SK-N-SH (cell line): Measurements from ENCODE around the gene RNF151. TPM values are rescaled to one million over a fixed set of nuclear protein-coding genes. Genes with fewer than 3 reads are reported as not detected.

ENCODE experiments used
- CTCF ChIA-PET: fragments of 300-600, 350-600 bp; formaldehyde crosslinking; extraction: SDS; loops from one replicate; lab custom pipeline; 2021; lab: Yijun Ruan, JAX
- POLR2A ChIA-PET: fragments of 350-600 bp; sonication (Branson Sonifier 250); formaldehyde crosslinking; extraction: SDS; loops from one replicate; lab custom pipeline; 2020; ENCODE audit warnings: antibody characterized with exemption, inconsistent platforms; lab: Yijun Ruan, JAX
- DNase-seq: peaks from one replicate; pipeline ENCODE4 v3.0.0; 2012
- H2AFZ ChIP-seq: fragments of 200-600 bp; sonication (generic); 2 replicates; pipeline ENCODE4 v1.8.1; 2016; ENCODE audit warnings: antibody characterized with exemption, mild to moderate bottlenecking, low read depth
- H3F3A ChIP-seq: fragments of 200-600 bp; sonication (generic); replicated peaks from 2 replicates; pipeline ENCODE3; 2016; ENCODE audit warnings: antibody characterized with exemption, mild to moderate bottlenecking; ENCODE audit not compliant: insufficient read depth
- H3K27ac ChIP-seq, 2 experiments: fragments of 200-500 bp in 1 of 2; fragments of 200-600 bp in 1 of 2; sonication (Bioruptor generic) in 1 of 2; sonication (generic), shearing (Covaris generic) in 1 of 2; 2 replicates each; pipeline versions ENCODE4 v1.5.1 to v1.6.1; 2014 to 2016; ENCODE audit warnings: low read depth in 2 of 2, inconsistent platforms in 1 of 2, low read length in 1 of 2, mild to moderate bottlenecking in 1 of 2, mixed read lengths in 1 of 2
- H3K27me3 ChIP-seq: fragments of 200-600 bp; sonication (generic), shearing (Covaris generic); 2 replicates; pipeline ENCODE4 v1.6.1; 2016; ENCODE audit warnings: mixed run types; ENCODE audit not compliant: insufficient read depth
- H3K36me3 ChIP-seq, 2 experiments: fragments of 200-500 bp in 1 of 2; fragments of 200-600 bp in 1 of 2; sonication (Bioruptor generic) in 1 of 2; sonication (generic) in 1 of 2; replicated peaks in 1 of 2; 2 replicates each; pipeline versions ENCODE3 to v1.5.1; 2014 to 2016; ENCODE audit warnings: low read length in 1 of 2, mild to moderate bottlenecking in 1 of 2; ENCODE audit not compliant: insufficient read depth in 2 of 2, control insufficient read depth in 1 of 2
- H3K4me1 ChIP-seq, 2 experiments: fragments of 200-500 bp in 1 of 2; fragments of 200-600 bp in 1 of 2; sonication (Bioruptor generic) in 1 of 2; sonication (generic), shearing (Covaris generic) in 1 of 2; 2 replicates each; pipeline versions ENCODE4 v1.5.1 to v1.6.1; 2014 to 2016; ENCODE audit warnings: low read depth in 1 of 2, low read length in 1 of 2, mixed run types in 1 of 2; ENCODE audit not compliant: insufficient read depth in 2 of 2, control insufficient read depth in 1 of 2
- H3K4me2 ChIP-seq: fragments of 200-600 bp; sonication (generic), shearing (Covaris generic); 2 replicates; pipeline ENCODE4 v1.6.1; 2017; ENCODE audit warnings: mixed run types
- H3K4me3 ChIP-seq, 2 experiments: fragments of 200-500 bp in 1 of 2; fragments of 200-600 bp in 1 of 2; sonication (Bioruptor generic) in 1 of 2; sonication (generic), shearing (Covaris generic) in 1 of 2; 2 replicates each; pipeline versions ENCODE4 v1.5.1 to v1.8.1; 2014 to 2016; ENCODE audit warnings: low read depth in 2 of 2, inconsistent platforms in 1 of 2, low read length in 1 of 2, mild to moderate bottlenecking in 1 of 2, mixed read lengths in 1 of 2, moderate library complexity in 1 of 2
- H3K79me2 ChIP-seq: fragments of 200-600 bp; sonication (generic); 2 replicates; pipeline ENCODE4 v1.8.1; 2017; ENCODE audit warnings: mild to moderate bottlenecking; ENCODE audit not compliant: insufficient read depth
- H3K9ac ChIP-seq: fragments of 200-600 bp; sonication (generic); 2 replicates; pipeline ENCODE4 v1.6.1; 2017; ENCODE audit warnings: mixed run types
- H3K9me2 ChIP-seq: fragments of 200-600 bp; sonication (generic); 2 replicates; pipeline ENCODE4 v1.6.1; 2017; ENCODE audit warnings: mixed run types
- H3K9me3 ChIP-seq: fragments of 200-600 bp; sonication (generic); 2 replicates; pipeline ENCODE4 v1.6.1; 2017; ENCODE audit warnings: mixed run types, mild to moderate bottlenecking, moderate library complexity
- H4K20me1 ChIP-seq: fragments of 200-600 bp; sonication (generic); 2 replicates; pipeline ENCODE4 v1.6.1; 2017; ENCODE audit warnings: mild to moderate bottlenecking, mixed run types; ENCODE audit not compliant: insufficient read depth
- CHD2 ChIP-seq: fragments of 150-350 bp; IDR thresholded peaks from 2 replicates; pipeline ENCODE4 v1.6.1; 2018; ENCODE audit warnings: low read length; ENCODE audit not compliant: partially characterized antibody
- ELF1 ChIP-seq: IDR thresholded peaks from 2 replicates; pipeline ENCODE4 v1.4.0; 2012
- EP300 ChIP-seq, 2 experiments: IDR thresholded peaks; 2 replicates each; pipeline versions ENCODE4 v1.4.0 to v1.6.1; 2012; ENCODE audit warnings: borderline replicate concordance in 1 of 2, low read depth in 1 of 2, low read length in 1 of 2
- EZH2phosphoT487 ChIP-seq: fragments of 200-600 bp; sonication (generic); IDR thresholded peaks from 2 replicates; pipeline ENCODE4 v1.6.1; 2017; ENCODE audit warnings: low read depth, mixed run types, mild to moderate bottlenecking, antibody characterized with exemption, moderate library complexity, borderline replicate concordance
- FOSL2 ChIP-seq: IDR thresholded peaks from 2 replicates; pipeline ENCODE4 v1.4.0; 2012; ENCODE audit warnings: low read depth, mild to moderate bottlenecking, moderate library complexity, borderline replicate concordance
- FOXJ3 ChIP-seq: sonication (generic); formaldehyde crosslinking; IDR thresholded peaks from 2 replicates; pipeline ENCODE4 v1.5.1; 2020; ENCODE audit warnings: mild to moderate bottlenecking, missing genetic modification reagents
- JUND ChIP-seq: IDR thresholded peaks from 2 replicates; pipeline ENCODE4 v1.4.0; 2012
- MXI1 ChIP-seq: IDR thresholded peaks from 2 replicates; pipeline ENCODE4 v1.6.1; 2012; ENCODE audit warnings: mild to moderate bottlenecking, low read depth, low read length, improper control_type of control experiment
- RCOR1 ChIP-seq: fragments of 150-350 bp; IDR thresholded peaks from 2 replicates; pipeline ENCODE4 v1.6.1; 2017; ENCODE audit warnings: antibody characterized with exemption, low read length
- RFX5 ChIP-seq: IDR thresholded peaks from 2 replicates; pipeline ENCODE4 v1.6.1; 2012; ENCODE audit warnings: mild to moderate bottlenecking, improper control_type of control experiment, low read length
- RXRA ChIP-seq: IDR thresholded peaks from 2 replicates; pipeline ENCODE4 v1.4.0; 2012; ENCODE audit warnings: low read depth, mild to moderate bottlenecking, borderline replicate concordance
- SIN3A ChIP-seq: IDR thresholded peaks from 2 replicates; pipeline ENCODE4 v1.6.1; 2012; ENCODE audit warnings: low read depth, mild to moderate bottlenecking, low read length, moderate library complexity, borderline replicate concordance
- TAF1 ChIP-seq: IDR thresholded peaks from 2 replicates; pipeline ENCODE4 v1.6.1; 2012; ENCODE audit warnings: low read depth, mild to moderate bottlenecking, low read length, moderate library complexity, borderline replicate concordance
- TEAD4 ChIP-seq: IDR thresholded peaks from 2 replicates; pipeline ENCODE4 v1.4.0; 2012; ENCODE audit warnings: mild to moderate bottlenecking, borderline replicate concordance; ENCODE audit not compliant: insufficient read depth
- WGBS: methylation state at CpG from one replicate; pipeline ENCODE4 v1.1.6; 2017; ENCODE audit warnings: low lambda C conversion rate; 5-methylcytosine and 5-hydroxymethylcytosine counted together
- polyA plus RNA-seq, 3 experiments: library from polyadenylated mRNA; depleted of rRNA; stranded (reverse); fragments of >200 nt; gene quantifications; 2 replicates each; pipeline ENCODE4 v1.2.3, GENCODE V29; 2012
- TF ChIP-seq, protein P1 (sequence below): fragments of 150-350 bp; IDR thresholded peaks from 2 replicates; pipeline ENCODE4 v1.6.1; 2017; ENCODE audit warnings: antibody characterized with exemption, low read length, low read depth, borderline replicate concordance
- TF ChIP-seq, protein P2 (sequence below): fragments of 200-600 bp; sonication (generic); IDR thresholded peaks from 2 replicates; pipeline ENCODE4 v1.6.1; 2017; ENCODE audit warnings: antibody characterized with exemption, mild to moderate bottlenecking, moderate library complexity
- TF ChIP-seq, protein P3 (sequence below): IDR thresholded peaks from 2 replicates; pipeline ENCODE4 v1.6.1; 2012; ENCODE audit warnings: mild to moderate bottlenecking, low read depth, low read length, moderate library complexity

The RNF151 gene
- polyA plus RNA-seq, 1 of the 3 experiments (the other 2 are of a cell fraction): 0.07 TPM

DNA sequence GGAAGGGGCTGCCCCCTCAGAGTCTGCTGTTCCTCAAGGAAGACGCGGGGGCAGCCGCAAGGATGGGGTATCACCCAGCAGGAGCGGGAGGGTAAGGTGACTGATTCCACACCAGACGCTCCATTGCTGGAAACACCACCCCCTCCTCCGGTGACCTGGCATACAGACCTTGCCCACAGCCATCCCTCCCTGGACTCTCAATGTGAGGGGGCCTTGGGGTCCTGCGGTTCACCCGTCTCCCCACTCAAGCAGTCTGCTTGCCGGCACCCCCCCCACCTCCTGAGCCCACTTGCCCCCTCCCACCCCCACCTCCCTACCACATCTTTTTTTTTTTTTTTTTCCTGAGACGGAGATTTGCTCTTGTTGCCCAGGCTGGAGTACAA lies 36.3 kb upstream of the RNF151 start:
- WGBS: 66% methylated on average over 4 of the region's 10 CpGs
- CTCF ChIA-PET: interaction anchor here (0.6 to 5.2 kb wide), 28 partner anchors 9 to 838 kb away, joined by 3 to 137 read pairs (median 7); partner anchors contain the start of genes HS3ST6, MEIOB, MSRB1 and NDUFB10
- POLR2A ChIA-PET: no interaction called here
- TF ChIP-seq RCOR1: no peak
- TF ChIP-seq FOXJ3 (CRISPR knock-in tag): no peak
- TF ChIP-seq MXI1: no peak
- TF ChIP-seq TEAD4: no peak
- no peak for TF ChIP-seq EP300 (IDR thresholded peaks at IDR 0.05; ENCODE audit: borderline replicate concordance in 1 of 2, low read depth in 1 of 2, low read length in 1 of 2)
- no peak for TF ChIP-seq SIN3A
- no peak for TF ChIP-seq RFX5
- TF ChIP-seq CHD2: no peak
- no peak for TF ChIP-seq FOSL2
- TF ChIP-seq RXRA: no peak
- TF ChIP-seq, protein P1, sequence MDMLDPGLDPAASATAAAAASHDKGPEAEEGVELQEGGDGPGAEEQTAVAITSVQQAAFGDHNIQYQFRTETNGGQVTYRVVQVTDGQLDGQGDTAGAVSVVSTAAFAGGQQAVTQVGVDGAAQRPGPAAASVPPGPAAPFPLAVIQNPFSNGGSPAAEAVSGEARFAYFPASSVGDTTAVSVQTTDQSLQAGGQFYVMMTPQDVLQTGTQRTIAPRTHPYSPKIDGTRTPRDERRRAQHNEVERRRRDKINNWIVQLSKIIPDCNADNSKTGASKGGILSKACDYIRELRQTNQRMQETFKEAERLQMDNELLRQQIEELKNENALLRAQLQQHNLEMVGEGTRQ: no peak
- TF ChIP-seq, protein P2, sequence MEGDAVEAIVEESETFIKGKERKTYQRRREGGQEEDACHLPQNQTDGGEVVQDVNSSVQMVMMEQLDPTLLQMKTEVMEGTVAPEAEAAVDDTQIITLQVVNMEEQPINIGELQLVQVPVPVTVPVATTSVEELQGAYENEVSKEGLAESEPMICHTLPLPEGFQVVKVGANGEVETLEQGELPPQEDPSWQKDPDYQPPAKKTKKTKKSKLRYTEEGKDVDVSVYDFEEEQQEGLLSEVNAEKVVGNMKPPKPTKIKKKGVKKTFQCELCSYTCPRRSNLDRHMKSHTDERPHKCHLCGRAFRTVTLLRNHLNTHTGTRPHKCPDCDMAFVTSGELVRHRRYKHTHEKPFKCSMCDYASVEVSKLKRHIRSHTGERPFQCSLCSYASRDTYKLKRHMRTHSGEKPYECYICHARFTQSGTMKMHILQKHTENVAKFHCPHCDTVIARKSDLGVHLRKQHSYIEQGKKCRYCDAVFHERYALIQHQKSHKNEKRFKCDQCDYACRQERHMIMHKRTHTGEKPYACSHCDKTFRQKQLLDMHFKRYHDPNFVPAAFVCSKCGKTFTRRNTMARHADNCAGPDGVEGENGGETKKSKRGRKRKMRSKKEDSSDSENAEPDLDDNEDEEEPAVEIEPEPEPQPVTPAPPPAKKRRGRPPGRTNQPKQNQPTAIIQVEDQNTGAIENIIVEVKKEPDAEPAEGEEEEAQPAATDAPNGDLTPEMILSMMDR: no peak
- TF ChIP-seq TAF1: no peak
- no peak for TF ChIP-seq JUND
- TF ChIP-seq ELF1: no peak
- TF ChIP-seq, protein P3, sequence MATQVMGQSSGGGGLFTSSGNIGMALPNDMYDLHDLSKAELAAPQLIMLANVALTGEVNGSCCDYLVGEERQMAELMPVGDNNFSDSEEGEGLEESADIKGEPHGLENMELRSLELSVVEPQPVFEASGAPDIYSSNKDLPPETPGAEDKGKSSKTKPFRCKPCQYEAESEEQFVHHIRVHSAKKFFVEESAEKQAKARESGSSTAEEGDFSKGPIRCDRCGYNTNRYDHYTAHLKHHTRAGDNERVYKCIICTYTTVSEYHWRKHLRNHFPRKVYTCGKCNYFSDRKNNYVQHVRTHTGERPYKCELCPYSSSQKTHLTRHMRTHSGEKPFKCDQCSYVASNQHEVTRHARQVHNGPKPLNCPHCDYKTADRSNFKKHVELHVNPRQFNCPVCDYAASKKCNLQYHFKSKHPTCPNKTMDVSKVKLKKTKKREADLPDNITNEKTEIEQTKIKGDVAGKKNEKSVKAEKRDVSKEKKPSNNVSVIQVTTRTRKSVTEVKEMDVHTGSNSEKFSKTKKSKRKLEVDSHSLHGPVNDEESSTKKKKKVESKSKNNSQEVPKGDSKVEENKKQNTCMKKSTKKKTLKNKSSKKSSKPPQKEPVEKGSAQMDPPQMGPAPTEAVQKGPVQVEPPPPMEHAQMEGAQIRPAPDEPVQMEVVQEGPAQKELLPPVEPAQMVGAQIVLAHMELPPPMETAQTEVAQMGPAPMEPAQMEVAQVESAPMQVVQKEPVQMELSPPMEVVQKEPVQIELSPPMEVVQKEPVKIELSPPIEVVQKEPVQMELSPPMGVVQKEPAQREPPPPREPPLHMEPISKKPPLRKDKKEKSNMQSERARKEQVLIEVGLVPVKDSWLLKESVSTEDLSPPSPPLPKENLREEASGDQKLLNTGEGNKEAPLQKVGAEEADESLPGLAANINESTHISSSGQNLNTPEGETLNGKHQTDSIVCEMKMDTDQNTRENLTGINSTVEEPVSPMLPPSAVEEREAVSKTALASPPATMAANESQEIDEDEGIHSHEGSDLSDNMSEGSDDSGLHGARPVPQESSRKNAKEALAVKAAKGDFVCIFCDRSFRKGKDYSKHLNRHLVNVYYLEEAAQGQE: no peak
- TF ChIP-seq EZH2phosphoT487: no peak
- no peak overlapping the region for H3K4me3 ChIP-seq
- no peak overlapping the region for H3K9ac ChIP-seq
- H3F3A ChIP-seq: no peaks in the 10 kb centered on the region
- no peak overlapping the region for H2AFZ ChIP-seq
- H3K4me1 ChIP-seq: peaks cover 0 to 17% of the 10 kb centered on the region in 2 experiments; a peak in 1 of 4 replicates
- no peaks in the 10 kb centered on the region for H3K27me3 ChIP-seq
- H4K20me1 ChIP-seq: no peaks in the 10 kb centered on the region
- H3K27ac ChIP-seq: no peak overlapping the region
- no peaks in the 10 kb centered on the region for H3K36me3 ChIP-seq
- no peaks in the 10 kb centered on the region for H3K9me2 ChIP-seq
- no peaks in the 10 kb centered on the region for H3K79me2 ChIP-seq
- no peak overlapping the region for H3K4me2 ChIP-seq
- DNase-seq: no peak
- no peaks in the 10 kb centered on the region for H3K9me3 ChIP-seq
